ENCODE results near the gene GNG7. TPM values are rescaled to one million over a fixed set of nuclear protein-coding genes. Genes with fewer than 3 reads are reported as not detected.

Gene GNG7
- total and polyA plus RNA-seq, 10 of the 15 experiments (the other 5 are each of a cell fraction or from before 2014, with no cell fraction given), result 1.9 to 13.6 (median 6.5) TPM

DNA sequence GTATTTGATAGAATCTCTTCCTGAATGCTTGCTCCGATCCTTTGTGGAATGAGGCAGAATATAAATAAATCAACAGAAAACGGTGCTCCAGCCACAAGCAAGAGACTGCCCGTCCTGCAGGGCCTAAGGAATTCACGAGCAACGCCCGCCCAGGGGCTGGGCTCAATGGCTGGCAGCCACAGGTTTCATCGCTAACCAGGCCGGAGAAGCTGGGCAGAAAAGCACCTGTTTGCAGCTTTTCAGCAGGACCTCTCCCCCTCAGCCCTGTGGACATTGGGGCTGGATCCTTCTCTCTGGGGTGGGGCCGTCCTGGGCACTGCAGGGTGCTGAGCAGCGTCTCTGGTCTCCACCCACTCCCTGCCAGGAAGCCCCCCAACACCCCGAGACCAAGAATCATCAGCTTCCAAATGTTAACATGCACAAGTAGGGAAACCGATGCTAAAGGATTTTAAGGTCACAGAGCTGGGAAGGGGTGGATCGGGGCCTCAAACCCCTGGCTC lies 124.1 kb downstream of the GNG7 start (continued):
- TF ChIP-seq, protein P1, sequence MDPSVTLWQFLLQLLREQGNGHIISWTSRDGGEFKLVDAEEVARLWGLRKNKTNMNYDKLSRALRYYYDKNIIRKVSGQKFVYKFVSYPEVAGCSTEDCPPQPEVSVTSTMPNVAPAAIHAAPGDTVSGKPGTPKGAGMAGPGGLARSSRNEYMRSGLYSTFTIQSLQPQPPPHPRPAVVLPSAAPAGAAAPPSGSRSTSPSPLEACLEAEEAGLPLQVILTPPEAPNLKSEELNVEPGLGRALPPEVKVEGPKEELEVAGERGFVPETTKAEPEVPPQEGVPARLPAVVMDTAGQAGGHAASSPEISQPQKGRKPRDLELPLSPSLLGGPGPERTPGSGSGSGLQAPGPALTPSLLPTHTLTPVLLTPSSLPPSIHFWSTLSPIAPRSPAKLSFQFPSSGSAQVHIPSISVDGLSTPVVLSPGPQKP (IDR thresholded peaks at IDR 0.05; ENCODE audit: low read depth, low read length), result no peak
- TF ChIP-seq, protein P2, sequence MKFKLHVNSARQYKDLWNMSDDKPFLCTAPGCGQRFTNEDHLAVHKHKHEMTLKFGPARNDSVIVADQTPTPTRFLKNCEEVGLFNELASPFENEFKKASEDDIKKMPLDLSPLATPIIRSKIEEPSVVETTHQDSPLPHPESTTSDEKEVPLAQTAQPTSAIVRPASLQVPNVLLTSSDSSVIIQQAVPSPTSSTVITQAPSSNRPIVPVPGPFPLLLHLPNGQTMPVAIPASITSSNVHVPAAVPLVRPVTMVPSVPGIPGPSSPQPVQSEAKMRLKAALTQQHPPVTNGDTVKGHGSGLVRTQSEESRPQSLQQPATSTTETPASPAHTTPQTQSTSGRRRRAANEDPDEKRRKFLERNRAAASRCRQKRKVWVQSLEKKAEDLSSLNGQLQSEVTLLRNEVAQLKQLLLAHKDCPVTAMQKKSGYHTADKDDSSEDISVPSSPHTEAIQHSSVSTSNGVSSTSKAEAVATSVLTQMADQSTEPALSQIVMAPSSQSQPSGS (IDR thresholded peaks at IDR 0.05; ENCODE audit: low read length), result no peak
- TF ChIP-seq, protein P3, sequence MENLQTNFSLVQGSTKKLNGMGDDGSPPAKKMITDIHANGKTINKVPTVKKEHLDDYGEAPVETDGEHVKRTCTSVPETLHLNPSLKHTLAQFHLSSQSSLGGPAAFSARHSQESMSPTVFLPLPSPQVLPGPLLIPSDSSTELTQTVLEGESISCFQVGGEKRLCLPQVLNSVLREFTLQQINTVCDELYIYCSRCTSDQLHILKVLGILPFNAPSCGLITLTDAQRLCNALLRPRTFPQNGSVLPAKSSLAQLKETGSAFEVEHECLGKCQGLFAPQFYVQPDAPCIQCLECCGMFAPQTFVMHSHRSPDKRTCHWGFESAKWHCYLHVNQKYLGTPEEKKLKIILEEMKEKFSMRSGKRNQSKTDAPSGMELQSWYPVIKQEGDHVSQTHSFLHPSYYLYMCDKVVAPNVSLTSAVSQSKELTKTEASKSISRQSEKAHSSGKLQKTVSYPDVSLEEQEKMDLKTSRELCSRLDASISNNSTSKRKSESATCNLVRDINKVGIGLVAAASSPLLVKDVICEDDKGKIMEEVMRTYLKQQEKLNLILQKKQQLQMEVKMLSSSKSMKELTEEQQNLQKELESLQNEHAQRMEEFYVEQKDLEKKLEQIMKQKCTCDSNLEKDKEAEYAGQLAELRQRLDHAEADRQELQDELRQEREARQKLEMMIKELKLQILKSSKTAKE (IDR thresholded peaks at IDR 0.05; ENCODE audit: low read depth, poor library complexity, severe bottlenecking), result no peak

DNA sequence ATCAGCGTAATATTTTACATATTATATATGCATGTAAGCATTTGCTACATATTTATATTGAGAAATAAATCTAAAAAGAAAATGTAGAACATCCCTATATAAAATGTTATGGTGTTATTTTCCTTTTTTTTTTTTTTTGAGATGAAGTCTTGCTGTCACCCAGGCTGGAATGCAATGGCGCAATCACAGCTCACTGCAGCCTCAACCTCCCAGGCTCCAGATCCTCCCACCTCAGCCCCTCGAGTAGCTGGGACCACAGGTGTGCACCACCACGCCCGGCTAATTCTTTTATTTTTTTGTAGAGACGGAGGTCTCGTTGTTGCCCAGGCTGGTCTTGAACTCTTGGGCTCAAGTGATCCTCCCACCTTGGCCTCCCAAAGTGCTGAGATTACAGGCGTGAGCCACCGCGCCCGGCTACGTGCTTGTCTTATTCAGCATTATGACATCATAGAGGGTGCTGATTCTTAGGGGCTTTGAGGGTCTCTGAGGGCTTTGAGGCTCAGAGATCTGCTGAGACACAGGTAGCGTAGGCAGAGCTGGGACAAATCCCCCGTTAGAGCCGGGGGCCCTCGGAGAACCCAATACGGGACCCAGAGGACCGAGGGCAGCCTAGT lies 124.7 kb downstream of the GNG7 start:
- no peak overlapping the region for H3K27ac ChIP-seq (ENCODE audit: control insufficient read depth, insufficient read depth)
- no peaks in the 10 kb centered on the region for H3K36me3 ChIP-seq (ENCODE audit: control insufficient read depth in 2 of 2, insufficient read depth in 2 of 2, low read length in 1 of 2)
- no peaks in the 10 kb centered on the region for H3K27me3 ChIP-seq (replicated peaks in 1 of 2; ENCODE audit: control insufficient read depth in 2 of 2, insufficient read depth in 2 of 2, low read length in 1 of 2)
- no peak for TF ChIP-seq YBX1 (IDR thresholded peaks at IDR 0.05)
- intact Hi-C loops (cut with micrococcal nuclease; ENCODE audit: unreplicated experiment), result no loop called here
- H4K20me1 ChIP-seq (ENCODE audit: control insufficient read depth, insufficient read depth), result no peaks in the 10 kb centered on the region
- POLR2A ChIA-PET, result interaction anchor here (1.0 to 1.4 kb wide), 3 partner anchors 14 to 102 kb away, joined by 3 to 5 read pairs (median 4); partner anchors contain the start of gene GADD45B
- SMC1A ChIA-PET (ENCODE audit: uncharacterized antibody, unreplicated experiment), result interaction anchor here (3.6 to 5.8 kb wide), 2 partner anchors 32 to 100 kb away, joined by 20 to 47 read pairs; partner anchors contain the start of gene GADD45B
- H3K79me2 ChIP-seq (ENCODE audit: control insufficient read depth, insufficient read depth, low read length), result no peaks in the 10 kb centered on the region
- peaks cover 7% of the 10 kb centered on the region; the same call in 1 of the 2 replicates for H3K4me1 ChIP-seq (ENCODE audit: control insufficient read depth, insufficient read depth, low read length)
- peaks cover 5% of the 10 kb centered on the region; the same call in 2 of the 3 replicates for H3K9me3 ChIP-seq (replicated peaks; ENCODE audit: control insufficient read depth, insufficient read depth, low read length)
- DNase-seq (ENCODE audit: low read depth, low spot score), result no peak
- FAIRE-seq, result no peak
- 91% methylated on average over 17 of the region's 18 CpGs for WGBS (ENCODE audit: insufficient coverage, insufficient replicate concordance, low lambda C conversion rate, missing lambda C conversion rate)
- in situ Hi-C loops (cut with MboI), result no loop called here
- ATAC-seq, result no peak
- H3K4me2 ChIP-seq (ENCODE audit: control insufficient read depth, insufficient read depth), result no peak overlapping the region
- RAD21 ChIA-PET (ENCODE audit: unreplicated experiment), result interaction anchor here (1.2 to 3.9 kb wide), 6 partner anchors 16 to 104 kb away, joined by 3 to 51 read pairs (median 11); partner anchors contain the start of gene GADD45B
- H3K9ac ChIP-seq (ENCODE audit: control insufficient read depth, insufficient read depth, low read length), result no peak overlapping the region
- no TSS peak for BruUV-seq (replicated peaks)
- H2AFZ ChIP-seq (ENCODE audit: control insufficient read depth, low read depth, low read length), result no peak overlapping the region
- CTCF ChIA-PET, result interaction anchor here (1.1 to 4.7 kb wide), 6 partner anchors 14 to 104 kb away, joined by 3 to 50 read pairs (median 15); partner anchors contain the start of gene GADD45B
- H3K4me3 ChIP-seq, result no peak overlapping the region

All from GM12878 (cell line).